Smooth muscle cell (in vitro differentiated cells): ENCODE measurements around the gene PEX11B. TPM values are rescaled to one million over a fixed set of nuclear protein-coding genes. Genes with fewer than 3 reads are reported as not detected.

Experiments
- DNase-seq: peaks from one replicate; lab custom pipeline; 2025; ENCODE audit not compliant: unreplicated experiment; lab: John Stamatoyannopoulos, UW
- H2AFZ ChIP-seq: fragments of 200-600 bp; sonication (generic); 2 replicates; pipeline ENCODE4 v1.6.0; 2016; ENCODE audit warnings: antibody characterized with exemption, low read depth, mild to moderate bottlenecking
- H3F3A ChIP-seq: fragments of 200-600 bp; sonication (generic); 2 replicates; pipeline ENCODE4 v1.6.0; 2017; ENCODE audit warnings: antibody characterized with exemption, low read depth
- H3K27ac ChIP-seq: fragments of 200-600 bp; sonication (generic); 2 replicates; pipeline ENCODE4 v1.5.1; 2016; ENCODE audit warnings: low read depth, mild to moderate bottlenecking
- H3K27me3 ChIP-seq: fragments of 200-600 bp; sonication (generic); 2 replicates; pipeline ENCODE4 v1.6.1; 2016; ENCODE audit warnings: low read depth, mild to moderate bottlenecking
- H3K36me3 ChIP-seq: fragments of 200-600 bp; sonication (generic); 2 replicates; pipeline ENCODE4 v1.5.1; 2016; ENCODE audit warnings: low read depth
- H3K4me1 ChIP-seq: fragments of 200-600 bp; sonication (generic); 2 replicates; pipeline ENCODE4 v1.5.1; 2016; ENCODE audit warnings: low read depth
- H3K4me2 ChIP-seq: fragments of 200-600 bp; sonication (generic); 2 replicates; pipeline ENCODE4 v1.6.0; 2016; ENCODE audit warnings: mild to moderate bottlenecking
- H3K4me3 ChIP-seq: fragments of 200-600 bp; sonication (generic); 2 replicates; pipeline ENCODE4 v1.5.1; 2016; ENCODE audit warnings: mild to moderate bottlenecking
- H3K79me2 ChIP-seq: fragments of 200-600 bp; sonication (generic); 2 replicates; pipeline ENCODE4 v1.6.0; 2016; ENCODE audit warnings: low read depth, mild to moderate bottlenecking
- H3K9ac ChIP-seq: fragments of 200-600 bp; sonication (generic); 2 replicates; pipeline ENCODE4 v1.6.0; 2016; ENCODE audit warnings: low read depth
- H3K9me3 ChIP-seq: fragments of 200-600 bp; sonication (generic); replicated peaks from 2 replicates; pipeline ENCODE4 v1.5.1; 2016; ENCODE audit warnings: low read depth
- H4K20me1 ChIP-seq: fragments of 200-600 bp; sonication (generic); 2 replicates; pipeline ENCODE4 v1.6.0; 2016; ENCODE audit warnings: low read depth
- CTCF ChIP-seq: fragments of 200-600 bp; sonication (generic); IDR thresholded peaks from 2 replicates; pipeline ENCODE4 v1.5.1; 2017; ENCODE audit warnings: borderline replicate concordance, mild to moderate bottlenecking, antibody characterized with exemption; ENCODE audit not compliant: insufficient read depth, poor library complexity, severe bottlenecking
- WGBS: methylation state at CpG from one replicate; pipeline ENCODE4 v1.1.7; 2016; ENCODE audit warnings: low lambda C conversion rate; 5-methylcytosine and 5-hydroxymethylcytosine counted together
- polyA plus RNA-seq: library from polyadenylated mRNA; unstranded; fragments of >200 nt; fragmentation: Nextera tagmentation; extraction: Ambion mirVana; gene quantifications from 2 replicates; pipeline ENCODE4 v1.2.1, GENCODE V29; 2016
- total RNA-seq: library from RNA; depleted of rRNA; stranded (reverse); fragments of >200 nt; gene quantifications from 2 replicates; pipeline ENCODE4 v1.2.3, GENCODE V29; 2014

Gene PEX11B
- total and polyA plus RNA-seq, 2 experiments from 2014 or later, result 22.8 to 28.5 TPM

- Histone ChIP-seq H3F3A (peaks cover 3% of the 10 kb centered on the region), H3K4me3 (peak overlapping the region; percentile 12), H3K79me2 (no peaks in the 10 kb centered on the region), H2AFZ (peak overlapping the region; percentile 95), H3K36me3 (no peaks in the 10 kb centered on the region), H3K9ac (peak overlapping the region; percentile 10), H3K27ac (peak overlapping the region; percentile 81), H3K27me3 (no peaks in the 10 kb centered on the region), H3K4me1 (peaks cover 10% of the 10 kb centered on the region), H3K9me3 (no peaks in the 10 kb centered on the region), H3K4me2 (peak overlapping the region; percentile 73), H4K20me1 (no peaks in the 10 kb centered on the region)
- peak; percentile 81 for TF ChIP-seq CTCF
- DNase-seq, result peak; percentile 70
- 2% methylated on average over 6 of the region's 6 CpGs for WGBS
Observed at GRCh38 chr1:145891587-145892485, 26.7 kb downstream of the PEX11B start.

- no peak for TF ChIP-seq CTCF
Observed at GRCh38 chr1:145891143-145891542, 27.4 kb downstream of the PEX11B start.

GRCh38 chr1:145889722-145890121 is 28.8 kb downstream of the PEX11B start:
- no peak overlapping the region for H2AFZ ChIP-seq
- WGBS, result 86% methylated on average over 3 of the region's 3 CpGs
- peaks cover 3% of the 10 kb centered on the region for H3F3A ChIP-seq
- H3K9me3 ChIP-seq, result no peaks in the 10 kb centered on the region
- H4K20me1 ChIP-seq, result no peaks in the 10 kb centered on the region
- TF ChIP-seq CTCF, result no peak
- no peaks in the 10 kb centered on the region for H3K36me3 ChIP-seq
- peaks cover 10% of the 10 kb centered on the region for H3K4me1 ChIP-seq
- peaks cover 5% of the 10 kb centered on the region for H3K27me3 ChIP-seq
- no peak overlapping the region for H3K4me2 ChIP-seq
- H3K79me2 ChIP-seq, result no peaks in the 10 kb centered on the region
- no peak overlapping the region for H3K4me3 ChIP-seq
- no peak overlapping the region for H3K27ac ChIP-seq
- DNase-seq, result no peak
- H3K9ac ChIP-seq, result no peak overlapping the region

More at GRCh38 chr1:145891143-145891542, 27.4 kb downstream of the PEX11B start:
- H3K4me3 ChIP-seq, result no peak overlapping the region
- peaks cover 10% of the 10 kb centered on the region for H3K4me1 ChIP-seq
- no peaks in the 10 kb centered on the region for H3K9me3 ChIP-seq
- DNase-seq, result no peak
- H3K27me3 ChIP-seq, result no peaks in the 10 kb centered on the region
- peak overlapping the region; percentile 81 for H3K27ac ChIP-seq
- H3K9ac ChIP-seq, result no peak overlapping the region
- no peaks in the 10 kb centered on the region for H4K20me1 ChIP-seq
- H3K4me2 ChIP-seq, result peak overlapping the region; percentile 73
- WGBS, result 75% methylated on average over 1 of the region's 1 CpG
- H3F3A ChIP-seq, result peaks cover 3% of the 10 kb centered on the region
- no peaks in the 10 kb centered on the region for H3K36me3 ChIP-seq
- no peaks in the 10 kb centered on the region for H3K79me2 ChIP-seq
- peak overlapping the region; percentile 95 for H2AFZ ChIP-seq
